ENCODE measurements around the gene EXOC3L4. TPM values are rescaled to one million over a fixed set of nuclear protein-coding genes. Genes with fewer than 3 reads are reported as not detected.

The EXOC3L4 gene
- polyA plus RNA-seq, 2 of the 4 experiments (the other 2 are of a cell fraction), result 1.5 to 4.3 TPM

DNA sequence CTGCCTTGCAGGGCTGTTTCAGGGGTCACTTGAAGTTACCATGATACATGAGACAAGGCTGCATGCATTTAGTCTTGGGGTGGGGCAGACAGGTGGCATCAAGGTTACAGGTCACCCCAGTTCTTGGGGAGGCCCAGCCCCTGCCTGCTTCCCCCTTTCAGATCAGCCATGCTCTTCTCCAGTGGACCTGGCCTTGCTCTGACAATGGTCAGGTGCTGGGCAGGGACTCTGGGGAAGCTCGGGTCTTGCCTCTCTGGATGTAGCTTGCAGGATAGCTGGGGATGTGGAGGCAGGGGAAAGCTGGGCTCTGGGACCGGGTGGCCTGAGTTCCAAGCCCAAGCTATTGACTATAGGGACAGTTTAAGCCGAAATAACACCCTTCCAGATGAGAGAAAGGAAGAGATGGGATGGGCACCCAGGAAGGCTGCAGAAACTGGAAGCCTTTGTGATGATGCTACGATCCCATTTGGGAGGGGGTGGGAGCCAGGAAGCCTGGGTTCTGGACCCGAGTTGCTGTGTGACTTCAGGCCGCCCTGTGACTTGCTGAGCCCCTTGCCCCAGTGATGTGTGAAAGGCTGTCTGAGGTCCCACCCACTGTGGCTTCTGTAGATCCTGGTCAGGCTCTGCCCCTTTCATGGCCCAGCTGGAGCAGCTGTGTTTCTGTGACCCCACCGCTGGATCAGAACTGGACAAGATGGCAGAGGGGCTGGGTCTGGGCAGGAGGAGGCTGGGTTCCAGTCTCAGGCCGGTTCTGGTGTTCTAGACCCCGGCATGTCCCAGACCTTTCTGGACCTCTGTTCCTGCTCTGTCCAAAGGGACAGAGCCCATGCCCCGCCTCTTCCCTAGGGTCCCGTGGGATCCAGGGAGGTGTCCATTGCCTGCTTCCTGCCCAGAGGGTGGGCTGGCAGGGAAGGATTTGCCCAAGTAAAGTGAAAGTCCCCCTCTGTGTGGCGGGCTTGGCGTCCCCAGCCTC is 30.9 kb downstream of the EXOC3L4 start:
- H3K27ac ChIP-seq, result peak overlapping the region; percentile 96 to 98
- no peak for FAIRE-seq
- ATAC-seq, result no peak
- 65% methylated on average over 10 of the region's 13 CpGs for WGBS (ENCODE audit: missing lambda C conversion rate)
- no peaks in the 10 kb centered on the region for H3K9me3 ChIP-seq
- CTCF ChIA-PET, result interaction anchor here (0.9 to 24.1 kb wide), 8 partner anchors 10 to 168 kb away, joined by 3 to 544 read pairs (median 13); no protein-coding TSS in a partner anchor
- peak overlapping the region; percentile 94 for H3K4me2 ChIP-seq
- H3K4me1 ChIP-seq, result peaks cover 76% of the 10 kb centered on the region
- no peak for TF ChIP-seq BHLHE40 (IDR thresholded peaks at IDR 0.05; ENCODE audit: low read depth, low read length)
- no peak for TF ChIP-seq CHD2 (IDR thresholded peaks at IDR 0.05; ENCODE audit: low read length, partially characterized antibody)
- TF ChIP-seq JUN (IDR thresholded peaks at IDR 0.05), result 0 out of 5 replicates have a peak, but pooled peaks of 1 of the 2 experiments have one; percentile 10
- TF ChIP-seq, protein P1, sequence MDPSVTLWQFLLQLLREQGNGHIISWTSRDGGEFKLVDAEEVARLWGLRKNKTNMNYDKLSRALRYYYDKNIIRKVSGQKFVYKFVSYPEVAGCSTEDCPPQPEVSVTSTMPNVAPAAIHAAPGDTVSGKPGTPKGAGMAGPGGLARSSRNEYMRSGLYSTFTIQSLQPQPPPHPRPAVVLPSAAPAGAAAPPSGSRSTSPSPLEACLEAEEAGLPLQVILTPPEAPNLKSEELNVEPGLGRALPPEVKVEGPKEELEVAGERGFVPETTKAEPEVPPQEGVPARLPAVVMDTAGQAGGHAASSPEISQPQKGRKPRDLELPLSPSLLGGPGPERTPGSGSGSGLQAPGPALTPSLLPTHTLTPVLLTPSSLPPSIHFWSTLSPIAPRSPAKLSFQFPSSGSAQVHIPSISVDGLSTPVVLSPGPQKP (IDR thresholded peaks at IDR 0.05; ENCODE audit: low read depth, low read length), result no peak
- DNase-seq (ENCODE audit: low read depth in 1 of 2, low spot score in 1 of 2), result no peak
- peak overlapping the region; percentile 83 for H3K4me3 ChIP-seq
- POLR2A ChIA-PET, result interaction anchor here (1.8 to 1.9 kb wide), 2 partner anchors 20 kb away, joined by 5 to 8 read pairs; no protein-coding TSS in a partner anchor

DNA sequence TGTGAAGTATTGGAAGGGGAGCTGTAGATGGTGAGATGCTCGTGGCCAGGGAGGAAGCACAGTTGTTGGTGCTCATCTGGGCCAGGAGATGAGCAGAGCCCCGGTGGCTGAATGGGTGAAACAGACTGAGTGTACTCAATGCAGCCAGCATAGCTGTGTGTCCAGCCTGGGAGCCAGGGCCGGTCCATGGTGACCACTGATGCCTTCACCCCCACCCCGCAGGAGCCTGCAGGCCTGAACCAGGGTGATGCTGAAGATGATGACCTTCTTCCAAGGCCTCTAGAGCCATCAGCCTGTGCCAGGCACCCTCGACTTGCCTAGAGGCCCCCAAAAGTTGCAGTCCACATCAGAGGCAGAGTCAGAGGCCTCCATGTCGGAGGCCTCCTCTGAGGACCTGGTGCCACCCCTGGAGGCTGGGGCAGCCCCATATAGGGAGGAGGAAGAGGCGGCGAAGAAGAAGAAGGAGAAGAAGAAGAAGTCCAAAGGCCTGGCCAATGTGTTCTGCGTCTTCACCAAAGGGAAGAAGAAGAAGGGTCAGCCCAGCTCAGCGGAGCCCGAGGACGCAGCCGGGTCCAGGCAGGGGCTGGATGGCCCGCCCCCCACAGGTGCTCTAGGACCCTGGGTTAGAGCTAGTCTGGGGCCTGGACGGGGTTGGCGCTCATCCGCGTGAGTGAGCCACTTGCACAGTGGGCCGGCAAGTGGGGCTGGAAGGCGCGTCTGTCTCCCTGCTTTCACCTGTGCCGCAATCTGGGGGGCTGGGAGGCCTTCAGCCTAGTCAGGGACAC is 31.8 kb downstream of the EXOC3L4 start:
- Histone ChIP-seq H3K9me3 (no peaks in the 10 kb centered on the region), H3K27ac (peak overlapping the region; percentile 96 to 98; a peak in 5 of 6 replicates), H3K4me3 (peak overlapping the region; percentile 83), H3K4me1 (peaks cover 76% of the 10 kb centered on the region), H3K4me2 (peak overlapping the region; percentile 94)
- no peak for DNase-seq (ENCODE audit: low read depth in 1 of 2, low spot score in 1 of 2)
- TF ChIP-seq EP300 (IDR thresholded peaks at IDR 0.05), result no peak
- 0 out of 5 replicates have a peak, but pooled peaks of 1 of the 2 experiments have one; percentile 8 for TF ChIP-seq JUN (IDR thresholded peaks at IDR 0.05)
- TF ChIP-seq, protein P2, sequence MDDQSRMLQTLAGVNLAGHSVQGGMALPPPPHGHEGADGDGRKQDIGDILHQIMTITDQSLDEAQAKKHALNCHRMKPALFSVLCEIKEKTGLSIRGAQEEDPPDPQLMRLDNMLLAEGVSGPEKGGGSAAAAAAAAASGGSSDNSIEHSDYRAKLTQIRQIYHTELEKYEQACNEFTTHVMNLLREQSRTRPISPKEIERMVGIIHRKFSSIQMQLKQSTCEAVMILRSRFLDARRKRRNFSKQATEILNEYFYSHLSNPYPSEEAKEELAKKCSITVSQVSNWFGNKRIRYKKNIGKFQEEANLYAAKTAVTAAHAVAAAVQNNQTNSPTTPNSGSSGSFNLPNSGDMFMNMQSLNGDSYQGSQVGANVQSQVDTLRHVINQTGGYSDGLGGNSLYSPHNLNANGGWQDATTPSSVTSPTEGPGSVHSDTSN (IDR thresholded peaks at IDR 0.05), result no peak
- ChIA-PET POLR2A (interaction anchor here (1.9 kb wide), 1 partner anchor 21 kb away, joined by 5 read pairs; no protein-coding TSS in a partner anchor), CTCF (interaction anchor here (0.9 to 24.1 kb wide), 7 partner anchors 9 to 167 kb away, joined by 3 to 544 read pairs (median 13); no protein-coding TSS in a partner anchor)
- 87% methylated on average over 20 of the region's 22 CpGs for WGBS (ENCODE audit: missing lambda C conversion rate)
- no peak for ATAC-seq
- FAIRE-seq, result no peak

DNA sequence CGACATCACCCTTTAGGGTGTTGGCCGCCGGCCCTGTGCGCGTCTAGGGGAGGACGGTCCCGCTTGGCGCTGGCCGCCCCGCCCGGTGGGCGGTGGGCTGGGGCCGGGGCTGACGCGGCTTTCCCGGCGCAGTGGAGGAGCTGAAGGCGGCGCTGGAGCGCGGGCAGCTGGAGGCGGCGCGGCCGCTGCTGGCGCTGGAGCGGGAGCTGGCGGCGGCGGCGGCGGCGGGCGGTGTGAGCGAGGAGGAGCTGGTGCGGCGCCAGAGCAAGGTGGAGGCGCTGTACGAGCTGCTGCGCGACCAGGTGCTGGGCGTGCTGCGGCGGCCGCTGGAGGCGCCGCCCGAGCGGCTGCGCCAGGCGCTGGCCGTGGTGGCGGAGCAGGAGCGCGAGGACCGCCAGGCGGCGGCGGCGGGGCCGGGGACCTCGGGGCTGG is 32.4 kb downstream of the EXOC3L4 start:
- FAIRE-seq, result no peak
- no peak for ATAC-seq
- WGBS (ENCODE audit: missing lambda C conversion rate), result 96% methylated on average over 55 of the region's 62 CpGs
- H3K27ac ChIP-seq, result peak overlapping the region in 1 of 2 experiments; percentile 98; a peak in 2 of 6 replicates
- peaks cover 75% of the 10 kb centered on the region for H3K4me1 ChIP-seq
- peak overlapping the region; percentile 94 for H3K4me2 ChIP-seq
- ChIA-PET CTCF (interaction anchor here (1.9 to 24.1 kb wide), 6 partner anchors 8 to 166 kb away, joined by 5 to 544 read pairs (median 28); no protein-coding TSS in a partner anchor), POLR2A (interaction anchor here (1.9 kb wide), 1 partner anchor 21 kb away, joined by 5 read pairs; no protein-coding TSS in a partner anchor)
- no peak overlapping the region for H3K4me3 ChIP-seq
- DNase-seq (ENCODE audit: low read depth in 1 of 2, low spot score in 1 of 2), result no peak
- TF ChIP-seq, protein P2 (IDR thresholded peaks at IDR 0.05), result no peak
- TF ChIP-seq JUN (IDR thresholded peaks at IDR 0.05) (no peak), RCOR1 (IDR thresholded peaks at IDR 0.05; ENCODE audit: low read depth, low read length) (no peak)
- H3K9me3 ChIP-seq, result no peaks in the 10 kb centered on the region

DNA sequence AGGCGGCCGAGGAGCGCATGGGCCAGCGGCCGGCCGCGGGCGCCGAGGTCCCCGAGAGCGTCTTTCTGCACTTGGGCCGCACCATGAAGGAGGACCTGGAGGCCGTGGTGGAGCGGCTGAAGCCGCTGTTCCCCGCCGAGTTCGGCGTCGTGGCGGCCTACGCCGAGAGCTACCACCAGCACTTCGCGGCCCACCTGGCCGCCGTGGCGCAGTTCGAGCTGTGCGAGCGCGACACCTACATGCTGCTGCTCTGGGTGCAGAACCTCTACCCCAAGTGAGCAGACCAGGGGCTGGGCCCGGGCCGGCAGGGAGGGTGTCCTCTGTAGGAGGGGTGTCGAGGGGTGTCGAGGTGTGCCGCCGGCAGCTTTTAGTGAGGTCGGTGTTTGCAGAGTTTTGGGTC is 32.8 kb downstream of the EXOC3L4 start:
- ATAC-seq, result no peak
- Histone ChIP-seq H3K4me2 (peak overlapping the region; percentile 70), H3K9me3 (no peaks in the 10 kb centered on the region), H3K4me3 (peak overlapping the region; percentile 25; the same call in 2 of the 3 replicates), H3K27ac (peak overlapping the region; percentile 77 to 90; a peak in 3 of 6 replicates), H3K4me1 (peaks cover 73% of the 10 kb centered on the region)
- ChIA-PET POLR2A (no interaction called here), CTCF (interaction anchor here (2.0 to 24.1 kb wide), 5 partner anchors 8 to 166 kb away, joined by 7 to 544 read pairs (median 43); no protein-coding TSS in a partner anchor)
- no peak for TF ChIP-seq CBX8 (IDR thresholded peaks at IDR 0.05)
- no peak for TF ChIP-seq EHMT2 (IDR thresholded peaks at IDR 0.05; ENCODE audit: low read depth)
- TF ChIP-seq, protein P3, sequence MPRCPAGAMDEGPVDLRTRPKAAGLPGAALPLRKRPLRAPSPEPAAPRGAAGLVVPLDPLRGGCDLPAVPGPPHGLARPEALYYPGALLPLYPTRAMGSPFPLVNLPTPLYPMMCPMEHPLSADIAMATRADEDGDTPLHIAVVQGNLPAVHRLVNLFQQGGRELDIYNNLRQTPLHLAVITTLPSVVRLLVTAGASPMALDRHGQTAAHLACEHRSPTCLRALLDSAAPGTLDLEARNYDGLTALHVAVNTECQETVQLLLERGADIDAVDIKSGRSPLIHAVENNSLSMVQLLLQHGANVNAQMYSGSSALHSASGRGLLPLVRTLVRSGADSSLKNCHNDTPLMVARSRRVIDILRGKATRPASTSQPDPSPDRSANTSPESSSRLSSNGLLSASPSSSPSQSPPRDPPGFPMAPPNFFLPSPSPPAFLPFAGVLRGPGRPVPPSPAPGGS (IDR thresholded peaks at IDR 0.05), result no peak
- TF ChIP-seq, protein P4, sequence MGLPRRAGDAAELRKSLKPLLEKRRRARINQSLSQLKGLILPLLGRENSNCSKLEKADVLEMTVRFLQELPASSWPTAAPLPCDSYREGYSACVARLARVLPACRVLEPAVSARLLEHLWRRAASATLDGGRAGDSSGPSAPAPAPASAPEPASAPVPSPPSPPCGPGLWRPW (IDR thresholded peaks at IDR 0.05), result no peak
- TF ChIP-seq KDM5A (IDR thresholded peaks at IDR 0.05), result no peak
- TF ChIP-seq, protein P5, sequence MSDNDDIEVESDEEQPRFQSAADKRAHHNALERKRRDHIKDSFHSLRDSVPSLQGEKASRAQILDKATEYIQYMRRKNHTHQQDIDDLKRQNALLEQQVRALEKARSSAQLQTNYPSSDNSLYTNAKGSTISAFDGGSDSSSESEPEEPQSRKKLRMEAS (IDR thresholded peaks at IDR 0.05), result no peak
- TF ChIP-seq GATA3 (IDR thresholded peaks at IDR 0.05; ENCODE audit: borderline replicate concordance), result no peak
- TF ChIP-seq TFCP2L1 (CRISPR knock-in tag; IDR thresholded peaks at IDR 0.05), result no peak
- TF ChIP-seq TP53 (CRISPR knock-in tag; IDR thresholded peaks at IDR 0.05), result no peak
- TF ChIP-seq, protein P6, sequence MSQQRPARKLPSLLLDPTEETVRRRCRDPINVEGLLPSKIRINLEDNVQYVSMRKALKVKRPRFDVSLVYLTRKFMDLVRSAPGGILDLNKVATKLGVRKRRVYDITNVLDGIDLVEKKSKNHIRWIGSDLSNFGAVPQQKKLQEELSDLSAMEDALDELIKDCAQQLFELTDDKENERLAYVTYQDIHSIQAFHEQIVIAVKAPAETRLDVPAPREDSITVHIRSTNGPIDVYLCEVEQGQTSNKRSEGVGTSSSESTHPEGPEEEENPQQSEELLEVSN (IDR thresholded peaks at IDR 0.05; ENCODE audit: borderline replicate concordance, low read depth), result no peak
- 95% methylated on average over 34 of the region's 39 CpGs for WGBS (ENCODE audit: missing lambda C conversion rate)
- FAIRE-seq, result no peak
- no peak for DNase-seq (ENCODE audit: low read depth in 1 of 2, low spot score in 1 of 2)
